Stimulated activated memory B cell treated with anti-CD40 and anti-IgM and Interleukin-4, amounts not matched to agents 10 μg/mL and 1 μg/mL and 100 μg/mL, for 72 hours (primary cell): ENCODE measurements around the gene BMP7.
"Not testable (repeated sequence)": the region's sequence is repeated elsewhere in the genome, so short reads cannot be mapped to it uniquely, and the experiment has no call there.

Source experiments
- ATAC-seq: fragments of 150-1000 bp; cut with Tn5 transposase; 2 replicates; pipeline ENCODE4 v1.10.0; 2021
- H3K27ac Mint-ChIP-seq: one replicate; pipeline ENCODE4 v1.8.0; 2022; ENCODE audit warnings: mild to moderate bottlenecking, mixed read lengths
- H3K27me3 Mint-ChIP-seq: one replicate; pipeline ENCODE4 v1.8.0; 2022; ENCODE audit warnings: mixed read lengths
- H3K36me3 Mint-ChIP-seq: one replicate; pipeline ENCODE4 v1.8.0; 2022; ENCODE audit warnings: mixed read lengths
- H3K4me1 Mint-ChIP-seq: one replicate; pipeline ENCODE4 v1.8.0; 2022; ENCODE audit warnings: mixed read lengths
- H3K4me3 Mint-ChIP-seq: one replicate; pipeline ENCODE4 v1.8.0; 2022; ENCODE audit warnings: mild to moderate bottlenecking, moderate library complexity, mixed read lengths
- H3K9me3 Mint-ChIP-seq: one replicate; pipeline ENCODE4 v1.8.0; 2022; ENCODE audit warnings: mixed read lengths

The BMP7 gene

GRCh38 chr20:57292611-57293010 lies 26.2 kb upstream of the BMP7 start:
- Mint-ChIP-seq H3K27ac (no peak overlapping the region), H3K4me3 (no peak overlapping the region), H3K36me3 (no peaks in the 10 kb centered on the region), H3K4me1 (no peaks in the 10 kb centered on the region), H3K9me3 (no peaks in the 10 kb centered on the region), H3K27me3 (peaks cover 58% of the 10 kb centered on the region)
- no peak for ATAC-seq

DNA sequence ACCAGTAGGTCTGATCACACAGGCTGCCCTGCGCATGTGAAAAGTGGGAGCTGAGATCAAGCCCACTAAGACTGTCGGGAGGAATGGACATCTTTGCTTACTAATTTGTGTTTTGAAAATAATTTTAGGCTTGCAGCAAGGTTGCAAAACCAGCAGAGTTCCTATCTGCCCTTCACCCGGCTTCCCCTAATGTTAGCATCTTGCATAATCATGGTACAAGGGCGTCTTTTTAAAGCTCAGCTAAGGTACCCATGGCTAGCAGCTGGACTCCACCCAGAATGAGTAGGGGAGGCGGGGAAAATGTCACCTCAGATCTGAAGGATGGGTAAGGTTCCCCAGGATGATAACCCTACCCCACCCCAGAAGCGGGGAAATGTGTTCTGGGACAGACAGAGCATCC lies 25.3 kb upstream of the BMP7 start:
- Mint-ChIP-seq H3K27me3 (peaks cover 67% of the 10 kb centered on the region), H3K4me3 (no peak overlapping the region), H3K9me3 (no peaks in the 10 kb centered on the region), H3K27ac (no peak overlapping the region), H3K36me3 (no peaks in the 10 kb centered on the region), H3K4me1 (no peaks in the 10 kb centered on the region)
- no peak for ATAC-seq

GRCh38 chr20:57291003-57291402 lies 24.6 kb upstream of the BMP7 start:
- Mint-ChIP-seq H3K4me1 (no peaks in the 10 kb centered on the region), H3K9me3 (no peaks in the 10 kb centered on the region), H3K4me3 (no peak overlapping the region), H3K27me3 (peaks cover 74% of the 10 kb centered on the region), H3K27ac (no peak overlapping the region), H3K36me3 (no peaks in the 10 kb centered on the region)
- no peak for ATAC-seq

GRCh38 chr20:57290178-57290484 lies 23.7 kb upstream of the BMP7 start:
- H3K36me3 Mint-ChIP-seq = no peaks in the 10 kb centered on the region
- peaks cover 76% of the 10 kb centered on the region for H3K27me3 Mint-ChIP-seq
- H3K27ac Mint-ChIP-seq = no peak overlapping the region
- ATAC-seq = no peak
- no peak overlapping the region for H3K4me3 Mint-ChIP-seq
- H3K4me1 Mint-ChIP-seq = no peaks in the 10 kb centered on the region
- no peaks in the 10 kb centered on the region for H3K9me3 Mint-ChIP-seq

- H3K4me3 Mint-ChIP-seq = no peak overlapping the region
- no peaks in the 10 kb centered on the region for H3K4me1 Mint-ChIP-seq
- H3K27me3 Mint-ChIP-seq = peaks cover 75% of the 10 kb centered on the region
- no peaks in the 10 kb centered on the region for H3K9me3 Mint-ChIP-seq
- H3K27ac Mint-ChIP-seq = no peak overlapping the region
- ATAC-seq = no peak
- H3K36me3 Mint-ChIP-seq = no peaks in the 10 kb centered on the region
Observed at GRCh38 chr20:57289391-57290177, 23.1 kb upstream of the BMP7 start.

DNA sequence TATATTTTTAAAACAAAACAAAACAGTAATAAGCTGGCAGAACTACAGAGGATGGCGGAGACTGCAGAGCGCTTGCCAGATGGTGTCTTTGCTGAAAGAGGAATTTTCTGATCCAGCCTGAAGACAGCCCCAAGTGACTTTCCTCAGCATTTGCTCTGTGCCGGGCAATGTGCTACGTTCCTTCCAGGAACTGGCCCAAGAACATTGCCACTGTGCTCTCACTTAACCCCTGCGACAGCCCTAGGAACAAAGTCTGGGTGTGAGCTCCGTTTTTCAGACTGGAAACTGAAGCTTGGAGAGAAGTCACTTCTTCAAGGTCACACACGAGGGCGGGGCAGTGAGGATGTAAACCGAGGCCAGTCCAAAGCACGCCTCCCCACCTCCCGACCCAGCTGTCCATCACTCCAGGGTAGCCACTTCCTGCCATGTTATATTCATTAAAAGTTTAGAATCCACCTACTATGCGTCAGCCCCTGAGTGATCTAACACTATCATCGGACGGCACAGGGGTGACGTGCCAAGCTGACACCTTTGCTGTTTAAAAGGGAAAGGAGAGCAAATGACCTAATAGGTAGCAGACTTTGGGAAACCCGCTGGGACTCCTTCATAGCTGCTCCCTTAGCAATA lies 22.3 kb upstream of the BMP7 start:
- no peaks in the 10 kb centered on the region for H3K36me3 Mint-ChIP-seq
- no peak for ATAC-seq
- H3K27me3 Mint-ChIP-seq = peaks cover 75% of the 10 kb centered on the region
- H3K4me1 Mint-ChIP-seq = no peaks in the 10 kb centered on the region
- no peak overlapping the region for H3K27ac Mint-ChIP-seq
- H3K4me3 Mint-ChIP-seq = no peak overlapping the region
- H3K9me3 Mint-ChIP-seq = no peaks in the 10 kb centered on the region

DNA sequence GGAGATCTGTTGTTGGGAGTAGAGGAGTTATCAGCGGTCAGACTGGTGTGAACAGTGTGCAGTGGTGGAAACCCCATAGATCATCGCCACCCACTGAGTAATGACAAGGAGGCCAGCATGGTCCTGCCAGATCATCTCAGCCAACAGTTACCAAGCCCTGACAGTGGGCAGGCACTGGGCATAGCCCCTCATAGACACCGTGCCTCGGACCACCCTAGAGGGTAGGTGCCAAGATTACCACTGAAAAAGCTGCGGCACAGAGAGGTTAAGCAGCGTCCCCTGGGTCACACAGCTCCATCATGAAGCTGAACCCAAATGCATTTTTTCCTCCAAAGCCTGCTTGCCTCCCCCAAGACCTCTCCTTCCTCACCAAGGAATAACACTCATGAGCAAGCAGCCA lies 21.5 kb upstream of the BMP7 start:
- no peak for ATAC-seq
- Mint-ChIP-seq H3K27ac (no peak overlapping the region), H3K9me3 (no peaks in the 10 kb centered on the region), H3K36me3 (no peaks in the 10 kb centered on the region), H3K27me3 (peaks cover 77% of the 10 kb centered on the region), H3K4me1 (no peaks in the 10 kb centered on the region), H3K4me3 (no peak overlapping the region)

DNA sequence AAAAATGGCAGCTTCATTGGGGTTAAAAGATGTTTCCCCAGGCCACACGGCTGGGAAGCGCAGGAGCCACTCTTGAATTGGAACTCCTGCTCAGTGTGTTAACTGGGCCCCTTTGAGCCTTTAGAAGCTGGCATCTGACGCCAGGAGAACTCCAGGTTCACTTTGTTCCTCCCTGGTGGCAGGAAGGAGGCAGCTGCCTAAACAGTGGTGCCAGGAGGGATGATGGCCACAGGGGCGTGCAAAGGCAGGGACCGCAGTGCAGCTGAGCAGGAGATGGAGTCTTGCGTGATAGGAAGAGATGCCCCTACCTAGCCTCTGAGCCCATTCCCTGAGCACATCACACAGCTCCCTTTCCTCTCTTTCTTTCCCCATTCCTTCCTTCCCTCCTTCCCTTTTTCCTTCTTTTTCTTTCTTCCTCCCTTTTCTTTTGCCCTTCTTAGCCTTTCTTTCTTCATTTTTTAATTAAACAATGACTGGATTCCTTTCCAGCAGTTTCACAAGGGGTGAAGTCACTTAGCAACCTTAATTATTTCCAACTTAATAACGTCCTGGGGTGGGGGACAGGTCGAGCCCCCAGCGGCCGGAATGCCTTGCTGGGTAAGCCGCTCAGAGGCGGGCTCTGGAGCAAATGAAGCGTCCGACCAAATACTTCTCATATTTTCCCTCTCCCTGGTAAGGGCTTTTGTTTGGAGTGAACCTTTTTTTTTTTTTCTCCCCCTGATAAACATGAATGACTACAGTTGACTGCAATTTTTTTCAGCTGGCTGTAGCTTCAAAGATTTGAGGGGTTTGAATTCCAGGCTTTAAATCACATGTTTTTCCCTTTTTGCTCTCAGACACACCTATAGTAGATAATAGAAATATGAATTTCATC lies 20.8 kb upstream of the BMP7 start:
- Mint-ChIP-seq H3K27ac (no peak overlapping the region), H3K4me1 (no peaks in the 10 kb centered on the region), H3K4me3 (no peak overlapping the region), H3K36me3 (no peaks in the 10 kb centered on the region), H3K9me3 (no peaks in the 10 kb centered on the region), H3K27me3 (peaks cover 77% of the 10 kb centered on the region)
- no peak for ATAC-seq

DNA sequence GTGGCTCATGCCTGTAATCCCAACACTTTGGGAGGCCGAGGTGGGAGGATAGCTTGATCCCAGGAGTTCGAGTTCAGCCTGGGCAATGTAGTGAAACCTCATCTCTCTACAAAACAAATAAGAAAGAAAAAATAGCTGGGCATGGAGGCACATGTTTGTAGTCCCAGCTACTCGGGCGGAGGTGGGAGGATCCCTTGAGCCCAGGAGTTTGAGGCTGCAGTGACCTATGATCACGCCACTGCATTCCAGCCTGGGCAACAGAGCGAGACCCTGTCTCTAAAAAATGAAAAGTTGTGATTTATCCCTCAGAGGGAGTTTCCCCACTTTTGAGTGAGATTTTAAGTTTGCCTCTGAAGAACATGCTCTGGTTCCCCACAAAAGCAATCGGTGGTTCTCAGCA lies 17.4 kb upstream of the BMP7 start:
- no peak for ATAC-seq
- Mint-ChIP-seq H3K9me3 (no peaks in the 10 kb centered on the region), H3K27me3 (peaks cover 66% of the 10 kb centered on the region), H3K4me1 (no peaks in the 10 kb centered on the region), H3K27ac (no peak overlapping the region), H3K4me3 (no peak overlapping the region), H3K36me3 (no peaks in the 10 kb centered on the region)

DNA sequence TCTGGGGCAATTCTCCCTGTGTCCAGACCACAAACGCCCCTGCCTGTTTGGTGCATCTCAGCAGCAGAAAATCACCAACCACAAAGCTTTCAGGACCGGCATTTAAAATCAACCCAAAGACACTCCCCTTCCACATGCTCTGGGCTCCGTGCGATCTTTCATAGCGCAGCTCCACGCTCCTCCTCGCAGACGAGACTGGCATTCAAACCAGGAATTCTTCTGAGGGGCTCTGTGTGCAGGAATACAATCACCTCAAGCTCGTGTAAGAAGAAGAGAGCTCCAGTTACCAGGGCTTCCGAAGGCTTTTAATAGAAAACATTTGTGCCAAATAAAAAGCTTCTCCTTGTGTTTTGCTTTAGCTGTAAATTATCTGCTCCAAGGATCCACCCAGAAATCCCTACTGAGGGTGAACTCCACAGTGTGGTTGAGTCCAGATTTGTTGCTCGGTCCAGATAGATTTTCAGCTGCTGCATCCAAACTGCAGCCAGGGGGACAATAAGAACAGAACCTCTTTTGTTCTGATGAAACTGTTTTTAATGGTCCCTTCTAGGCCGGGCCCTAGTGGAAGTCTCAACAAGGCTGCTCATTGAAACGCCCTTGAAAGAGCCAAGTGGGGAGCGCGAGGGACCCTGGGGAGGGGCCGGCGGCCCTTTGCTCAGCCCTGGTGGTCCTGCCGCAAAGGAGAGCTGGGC lies 16.4 kb upstream of the BMP7 start:
- Mint-ChIP-seq H3K36me3 (no peaks in the 10 kb centered on the region), H3K4me3 (no peak overlapping the region), H3K9me3 (no peaks in the 10 kb centered on the region), H3K4me1 (no peaks in the 10 kb centered on the region), H3K27me3 (peaks cover 59% of the 10 kb centered on the region), H3K27ac (no peak overlapping the region)
- ATAC-seq = no peak

- peaks cover 54% of the 10 kb centered on the region for H3K27me3 Mint-ChIP-seq
- H3K27ac Mint-ChIP-seq = no peak overlapping the region
- H3K4me1 Mint-ChIP-seq = no peaks in the 10 kb centered on the region
- no peaks in the 10 kb centered on the region for H3K9me3 Mint-ChIP-seq
- no peak overlapping the region for H3K4me3 Mint-ChIP-seq
- ATAC-seq = no peak
- H3K36me3 Mint-ChIP-seq = no peaks in the 10 kb centered on the region
Observed at GRCh38 chr20:57281900-57282299, 15.5 kb upstream of the BMP7 start.

GRCh38 chr20:57280221-57280620 lies 13.8 kb upstream of the BMP7 start:
- no peak for ATAC-seq
- Mint-ChIP-seq H3K27ac (no peak overlapping the region), H3K27me3 (peaks cover 59% of the 10 kb centered on the region), H3K4me1 (no peaks in the 10 kb centered on the region), H3K4me3 (no peak overlapping the region), H3K36me3 (no peaks in the 10 kb centered on the region), H3K9me3 (no peaks in the 10 kb centered on the region)

- not testable (repeated sequence) for H3K36me3 Mint-ChIP-seq, H3K9me3 Mint-ChIP-seq, ATAC-seq, H3K4me1 Mint-ChIP-seq, H3K27ac Mint-ChIP-seq, H3K4me3 Mint-ChIP-seq
- H3K27me3 Mint-ChIP-seq = peaks cover 64% of the 10 kb centered on the region
Observed at GRCh38 chr20:57279548-57279947, 13.1 kb upstream of the BMP7 start.

- Mint-ChIP-seq H3K27me3 (peaks cover 64% of the 10 kb centered on the region), H3K27ac (no peak overlapping the region), H3K9me3 (no peaks in the 10 kb centered on the region), H3K36me3 (no peaks in the 10 kb centered on the region), H3K4me1 (no peaks in the 10 kb centered on the region), H3K4me3 (no peak overlapping the region)
- ATAC-seq = no peak
Observed at GRCh38 chr20:57278457-57278856, 12.0 kb upstream of the BMP7 start.

- Mint-ChIP-seq H3K4me3 (no peak overlapping the region), H3K4me1 (no peaks in the 10 kb centered on the region), H3K9me3 (no peaks in the 10 kb centered on the region), H3K27ac (no peak overlapping the region), H3K27me3 (peaks cover 55% of the 10 kb centered on the region), H3K36me3 (no peaks in the 10 kb centered on the region)
- ATAC-seq = no peak
Observed at GRCh38 chr20:57277398-57278105, 11.1 kb upstream of the BMP7 start.
